GDM1 (cell line): ENCODE measurements around the gene S1PR1.
"Not testable (repeated sequence)": the region's sequence is repeated elsewhere in the genome, so short reads cannot be mapped to it uniquely, and the experiment has no call there.

Experiments
- DNase-seq: peaks from one replicate; lab custom pipeline; 2025; lab: John Stamatoyannopoulos, UW

Gene S1PR1

DNA sequence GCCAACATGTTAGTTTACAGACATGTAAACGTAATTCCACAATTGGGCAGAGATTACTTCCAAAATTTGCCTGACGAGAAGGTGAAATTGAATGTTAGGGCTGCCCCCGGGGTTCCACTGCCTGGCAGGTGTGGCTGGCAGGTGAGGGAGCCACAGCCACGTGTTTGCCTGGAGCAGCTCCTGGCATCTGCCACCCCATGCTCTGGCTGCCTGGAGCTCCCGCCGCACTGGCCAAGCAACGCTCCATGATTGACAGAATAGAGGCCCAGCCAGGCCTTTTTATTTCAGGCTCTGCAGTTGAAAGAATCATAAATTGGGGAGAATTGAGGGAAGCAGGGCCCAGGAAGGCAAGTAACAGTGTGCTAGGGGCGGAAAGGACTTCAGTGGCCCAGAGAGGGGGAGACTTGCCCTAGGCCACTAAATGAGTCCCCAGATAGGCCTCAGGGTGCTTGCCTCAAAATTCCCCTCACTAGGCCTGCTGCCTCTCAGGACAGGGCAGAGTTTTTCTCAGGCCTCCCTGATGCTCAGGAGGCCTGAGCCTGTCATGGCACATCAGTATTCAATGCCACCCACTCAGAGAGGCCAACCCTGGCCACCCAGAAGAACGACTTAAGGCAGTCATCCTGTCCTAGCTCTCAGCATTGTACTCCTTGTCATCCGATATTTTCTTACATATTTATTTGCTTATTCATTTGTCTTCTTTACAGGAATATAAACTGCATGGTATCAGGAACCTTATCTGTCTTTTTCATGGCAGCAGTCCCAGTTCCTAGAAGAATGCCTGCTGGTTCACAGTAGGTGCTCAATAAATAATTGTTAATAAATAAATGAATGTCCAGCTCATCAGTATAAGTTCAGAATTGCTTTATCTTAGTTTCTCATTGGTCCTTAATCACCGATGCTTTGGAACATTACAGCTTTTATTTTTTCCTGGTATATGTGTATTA lies 16.6 kb upstream of the S1PR1 start:
- no peak for DNase-seq

DNA sequence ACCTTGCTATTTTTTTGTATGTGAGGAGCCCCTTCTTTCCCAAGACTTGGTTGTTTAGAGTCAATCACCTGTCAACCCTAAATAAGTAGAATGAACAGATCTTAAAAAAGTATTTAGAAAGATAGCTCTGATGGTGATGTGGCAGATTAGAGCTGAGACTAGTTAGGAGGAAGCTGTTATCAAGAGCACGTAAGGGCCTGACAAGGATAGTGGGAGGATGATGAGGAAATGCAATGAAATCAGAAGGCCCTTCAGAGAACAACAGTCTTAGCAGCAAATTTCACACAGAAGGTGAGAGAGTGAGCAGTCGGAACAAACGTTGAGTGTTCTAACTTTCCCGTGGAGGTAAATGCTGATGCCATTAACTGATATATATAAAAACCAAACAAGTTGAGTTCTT lies 15.9 kb upstream of the S1PR1 start:
- no peak for DNase-seq

DNA sequence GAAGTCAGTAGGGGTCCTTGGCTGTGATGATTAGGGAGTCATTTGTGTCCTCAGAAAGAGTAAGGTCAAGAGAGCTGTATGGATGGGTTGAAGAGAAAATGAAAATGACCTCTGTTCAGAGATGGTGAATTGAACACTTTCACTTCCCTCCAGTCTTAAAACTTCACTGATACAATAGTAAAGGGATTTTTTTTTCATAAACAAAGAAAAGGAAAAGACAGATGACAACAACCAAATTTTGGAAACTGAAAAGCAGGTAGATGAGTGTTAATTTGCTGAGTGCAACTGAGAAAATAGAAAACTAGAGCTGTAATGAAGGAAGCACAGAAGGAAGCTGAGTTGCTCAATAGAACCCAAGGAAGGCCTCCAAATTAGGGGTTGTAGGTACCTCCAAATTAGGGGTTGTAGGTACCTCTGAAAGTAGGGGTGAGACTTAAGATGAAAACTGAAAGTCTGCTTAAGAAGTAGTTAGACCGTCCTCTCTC lies 14.8 kb upstream of the S1PR1 start:
- no peak for DNase-seq

DNA sequence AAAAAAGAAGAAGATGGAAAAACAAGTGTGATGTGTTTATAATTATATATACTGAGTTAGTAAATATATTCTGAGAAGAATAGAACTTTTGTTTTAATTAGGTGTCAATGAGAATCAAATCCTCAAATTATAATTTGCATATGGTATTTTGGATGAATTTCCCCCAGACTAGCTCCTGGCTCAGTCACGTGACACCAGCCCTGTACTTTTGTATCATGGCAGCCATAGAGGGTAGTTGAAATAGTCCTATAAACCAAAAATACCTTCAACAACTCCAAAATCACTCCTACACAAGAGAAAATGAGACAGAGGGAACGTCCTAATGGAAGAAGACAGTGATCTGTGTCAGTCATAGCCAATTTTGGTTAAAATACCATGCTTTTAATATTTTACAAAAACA lies 9.0 kb upstream of the S1PR1 start:
- DNase-seq: no peak

DNA sequence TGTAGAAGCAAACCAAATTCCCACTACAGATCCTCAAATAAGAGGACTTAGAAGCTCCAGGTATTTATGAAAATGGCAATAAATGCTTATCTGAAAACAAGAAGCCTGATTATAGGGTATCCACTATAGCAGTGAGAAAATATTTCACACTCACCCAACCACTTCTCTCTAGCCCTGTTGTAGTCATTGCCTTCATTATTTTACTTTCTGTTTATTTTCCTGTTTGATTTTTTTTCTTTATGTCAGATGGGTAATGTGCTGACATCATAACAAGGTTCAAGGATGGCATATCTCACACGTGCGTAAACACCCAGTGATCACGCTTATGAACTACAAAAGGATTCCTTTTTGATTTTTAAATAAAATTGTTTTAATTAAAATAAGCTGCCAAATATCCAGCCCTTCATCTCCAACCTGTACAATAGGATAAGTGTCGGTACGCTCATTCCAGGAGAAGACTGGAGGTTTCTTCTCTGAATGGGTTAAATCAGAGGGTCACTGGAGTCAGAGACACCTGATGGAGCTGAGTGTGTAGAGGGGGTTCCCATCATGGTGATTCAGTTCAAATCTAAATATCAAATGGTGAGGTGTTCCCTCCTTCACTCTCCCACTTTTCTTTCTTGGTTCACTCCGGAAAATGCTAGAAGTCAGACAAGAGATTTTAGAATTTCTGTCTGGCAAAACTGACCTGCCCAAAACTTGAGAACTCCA lies 8.2 kb upstream of the S1PR1 start:
- no peak for DNase-seq

DNA sequence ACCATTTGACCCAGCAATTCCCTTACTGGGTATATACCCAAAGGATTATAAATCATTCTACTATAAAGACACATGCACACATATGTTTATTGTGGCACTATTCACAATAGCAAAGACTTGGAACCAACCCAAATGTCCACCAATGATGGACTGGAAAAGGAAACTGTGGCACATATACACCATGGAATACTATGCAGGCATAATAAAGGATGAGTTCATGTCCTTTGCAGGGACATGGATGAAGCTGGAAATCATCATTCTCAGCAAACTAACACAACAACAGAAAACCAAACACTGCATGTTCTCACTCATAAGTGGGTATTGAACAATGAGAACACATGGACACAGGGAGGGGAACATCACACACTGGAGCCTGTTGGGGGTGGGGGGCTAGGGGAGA lies 4.6 kb upstream of the S1PR1 start:
- not testable (repeated sequence) for DNase-seq

DNA sequence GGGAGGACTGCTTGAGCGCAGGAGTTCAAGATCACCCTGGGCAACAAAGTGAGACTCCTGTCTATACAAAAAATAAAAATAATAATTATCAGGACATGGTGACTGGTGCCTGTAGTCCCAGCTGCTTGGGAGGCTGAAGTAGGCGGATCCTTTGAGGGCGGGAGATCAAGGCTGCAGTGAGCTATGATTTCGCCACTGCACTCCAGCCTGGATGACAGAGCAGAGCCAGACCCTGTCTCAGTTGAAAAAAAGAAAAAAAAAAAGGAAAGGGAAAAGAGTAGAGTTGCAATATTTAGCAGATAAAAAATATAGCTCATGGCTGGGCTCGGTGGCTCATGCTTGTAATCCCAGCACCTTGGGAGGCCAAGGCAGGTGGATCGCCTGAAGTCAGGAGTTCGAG lies 3.3 kb upstream of the S1PR1 start:
- no peak for DNase-seq

DNA sequence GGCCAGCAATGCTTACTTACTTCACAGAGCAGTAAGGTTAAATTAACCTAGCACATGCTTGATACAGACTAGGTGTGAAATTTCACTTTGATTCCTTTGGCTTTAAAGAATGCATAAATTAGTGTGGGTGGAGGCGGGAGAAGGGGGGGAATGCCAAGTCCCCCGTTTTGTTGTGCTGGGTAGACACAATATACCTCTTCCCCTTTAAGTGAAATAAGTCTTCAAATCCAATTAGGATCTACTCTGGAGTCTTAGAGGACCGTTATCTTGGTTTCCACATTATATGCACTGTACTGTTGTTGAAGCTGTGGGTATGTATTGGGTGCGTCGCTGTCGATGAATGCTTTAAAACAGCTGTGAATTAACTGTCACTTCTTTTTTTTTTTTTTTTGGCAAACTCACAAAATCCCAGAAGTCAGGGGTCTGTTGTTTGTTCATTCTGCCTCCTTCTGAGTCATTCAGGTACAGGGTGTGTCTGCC lies 1.6 kb upstream of the S1PR1 start:
- no peak for DNase-seq

DNA sequence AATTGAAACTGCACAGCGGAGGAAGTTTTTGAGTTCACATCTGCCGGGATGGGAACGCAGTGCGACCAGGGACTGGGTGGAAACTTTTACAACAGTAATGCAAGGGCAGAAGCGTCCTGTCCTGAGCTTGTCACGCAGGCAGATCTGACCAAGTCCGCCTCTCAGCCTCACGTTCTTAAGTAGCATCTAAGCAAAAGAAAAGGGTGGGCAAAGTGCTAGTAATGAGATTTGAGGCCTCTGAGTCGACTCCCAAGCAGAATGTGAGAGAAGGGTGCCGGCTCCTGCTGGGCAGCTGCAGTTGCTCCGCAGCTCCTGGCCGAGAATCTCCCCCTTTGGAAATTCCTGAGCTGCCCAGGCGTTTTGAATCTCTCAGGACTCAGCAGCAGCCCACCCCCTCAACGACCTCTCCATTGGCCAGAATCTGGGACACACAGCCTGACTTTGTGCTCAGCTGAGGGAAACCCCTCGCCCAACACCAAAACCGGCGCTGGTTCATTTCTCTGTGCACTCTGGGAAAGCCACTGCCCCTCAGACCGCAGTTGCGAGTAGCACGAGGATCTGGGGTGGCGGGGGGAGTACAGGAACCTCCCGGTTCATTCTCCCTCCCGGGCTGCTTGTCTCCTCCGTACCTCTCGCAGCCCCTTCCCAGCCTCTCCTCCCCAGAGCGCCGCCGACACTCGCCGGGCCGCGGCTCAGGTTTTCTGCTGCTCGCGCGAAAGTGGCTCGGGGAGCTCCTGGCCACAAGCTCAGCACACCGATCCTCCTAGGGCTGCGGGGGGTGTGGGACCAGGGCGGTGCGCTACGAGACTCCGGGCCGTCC lies 913 bp upstream of the S1PR1 start:
- DNase-seq: no peak

DNA sequence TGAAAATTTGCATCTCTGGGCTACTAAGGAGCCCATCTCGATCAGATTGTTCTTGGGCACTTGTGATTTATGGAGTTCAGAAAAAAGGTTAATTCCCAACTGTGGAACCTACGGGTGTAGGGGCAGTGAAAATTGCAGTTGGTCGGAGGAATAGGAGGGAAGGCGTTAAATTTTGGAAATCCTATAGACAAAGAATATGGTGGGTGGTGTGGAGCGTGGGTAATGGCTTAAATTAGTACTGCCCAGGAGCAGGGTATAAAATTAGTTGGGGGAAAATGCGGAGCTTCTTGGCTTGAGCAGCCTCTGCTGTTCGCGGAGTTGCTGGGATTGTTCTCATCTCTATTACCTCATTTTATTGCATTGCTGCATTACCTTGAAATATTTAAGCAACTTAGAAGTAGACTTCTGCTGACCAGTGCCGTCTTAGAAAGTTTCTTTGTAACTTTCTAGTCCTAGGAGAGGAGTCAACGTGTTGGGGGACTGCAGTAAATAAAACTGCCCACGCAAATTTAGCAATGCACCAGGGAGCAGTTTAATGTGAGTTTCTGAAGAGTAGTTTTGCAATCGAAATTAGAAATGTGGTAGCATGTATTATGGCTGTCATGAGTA lies 514 bp downstream of the S1PR1 start:
- DNase-seq: peak; percentile 5

DNA sequence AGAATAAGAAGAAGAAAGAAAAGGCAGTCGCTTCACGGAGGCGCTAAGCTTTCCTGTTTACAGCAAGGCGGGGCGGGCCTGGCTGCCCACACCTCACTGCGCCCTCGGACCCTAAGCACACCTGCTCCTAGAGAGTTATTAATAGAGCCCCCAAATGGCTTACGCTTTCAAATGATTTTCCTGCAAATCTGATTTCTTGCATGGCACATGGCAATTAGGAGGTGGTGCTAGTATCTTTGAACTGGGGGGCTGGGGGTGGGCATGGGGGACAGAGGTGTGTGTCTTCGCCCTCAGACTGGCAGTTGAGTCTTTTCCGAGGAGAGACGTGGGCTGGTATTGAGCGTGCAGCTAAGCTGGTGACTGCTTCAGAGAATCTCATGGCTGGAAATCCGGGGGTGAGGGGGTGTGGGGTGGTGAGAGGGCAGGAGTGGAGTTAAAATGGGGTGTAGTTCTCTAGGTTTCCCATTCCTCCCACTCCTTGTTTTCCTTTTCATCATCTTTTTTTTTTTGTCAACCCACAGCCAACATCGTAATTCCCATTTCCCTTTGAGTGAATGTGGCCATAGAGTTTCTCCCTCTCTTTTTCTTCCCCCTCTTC lies 1.3 kb downstream of the S1PR1 start:
- no peak for DNase-seq

DNA sequence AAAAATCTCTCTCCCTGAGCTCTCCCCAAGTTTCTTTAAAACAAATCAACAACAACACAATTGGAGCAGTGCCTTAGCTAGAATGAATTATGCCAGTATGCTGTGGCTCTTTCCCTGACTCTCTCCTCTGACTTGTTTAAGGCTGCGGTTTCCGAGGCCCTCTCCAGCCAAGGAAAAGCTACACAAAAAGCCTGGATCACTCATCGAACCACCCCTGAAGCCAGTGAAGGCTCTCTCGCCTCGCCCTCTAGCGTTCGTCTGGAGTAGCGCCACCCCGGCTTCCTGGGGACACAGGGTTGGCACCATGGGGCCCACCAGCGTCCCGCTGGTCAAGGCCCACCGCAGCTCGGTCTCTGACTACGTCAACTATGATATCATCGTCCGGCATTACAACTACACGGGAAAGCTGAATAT lies 1.9 kb downstream of the S1PR1 start:
- peak; percentile 43 for DNase-seq

DNA sequence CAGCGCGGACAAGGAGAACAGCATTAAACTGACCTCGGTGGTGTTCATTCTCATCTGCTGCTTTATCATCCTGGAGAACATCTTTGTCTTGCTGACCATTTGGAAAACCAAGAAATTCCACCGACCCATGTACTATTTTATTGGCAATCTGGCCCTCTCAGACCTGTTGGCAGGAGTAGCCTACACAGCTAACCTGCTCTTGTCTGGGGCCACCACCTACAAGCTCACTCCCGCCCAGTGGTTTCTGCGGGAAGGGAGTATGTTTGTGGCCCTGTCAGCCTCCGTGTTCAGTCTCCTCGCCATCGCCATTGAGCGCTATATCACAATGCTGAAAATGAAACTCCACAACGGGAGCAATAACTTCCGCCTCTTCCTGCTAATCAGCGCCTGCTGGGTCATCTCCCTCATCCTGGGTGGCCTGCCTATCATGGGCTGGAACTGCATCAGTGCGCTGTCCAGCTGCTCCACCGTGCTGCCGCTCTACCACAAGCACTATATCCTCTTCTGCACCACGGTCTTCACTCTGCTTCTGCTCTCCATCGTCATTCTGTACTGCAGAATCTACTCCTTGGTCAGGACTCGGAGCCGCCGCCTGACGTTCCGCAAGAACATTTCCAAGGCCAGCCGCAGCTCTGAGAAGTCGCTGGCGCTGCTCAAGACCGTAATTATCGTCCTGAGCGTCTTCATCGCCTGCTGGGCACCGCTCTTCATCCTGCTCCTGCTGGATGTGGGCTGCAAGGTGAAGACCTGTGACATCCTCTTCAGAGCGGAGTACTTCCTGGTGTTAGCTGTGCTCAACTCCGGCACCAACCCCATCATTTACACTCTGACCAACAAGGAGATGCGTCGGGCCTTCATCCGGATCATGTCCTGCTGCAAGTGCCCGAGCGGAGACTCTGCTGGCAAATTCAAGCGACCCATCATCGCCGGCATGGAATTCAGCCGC lies 2.5 kb downstream of the S1PR1 start:
- no peak for DNase-seq

DNA sequence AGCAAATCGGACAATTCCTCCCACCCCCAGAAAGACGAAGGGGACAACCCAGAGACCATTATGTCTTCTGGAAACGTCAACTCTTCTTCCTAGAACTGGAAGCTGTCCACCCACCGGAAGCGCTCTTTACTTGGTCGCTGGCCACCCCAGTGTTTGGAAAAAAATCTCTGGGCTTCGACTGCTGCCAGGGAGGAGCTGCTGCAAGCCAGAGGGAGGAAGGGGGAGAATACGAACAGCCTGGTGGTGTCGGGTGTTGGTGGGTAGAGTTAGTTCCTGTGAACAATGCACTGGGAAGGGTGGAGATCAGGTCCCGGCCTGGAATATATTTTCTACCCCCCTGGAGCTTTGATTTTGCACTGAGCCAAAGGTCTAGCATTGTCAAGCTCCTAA lies 3.2 kb downstream of the S1PR1 start:
- no peak for DNase-seq

DNA sequence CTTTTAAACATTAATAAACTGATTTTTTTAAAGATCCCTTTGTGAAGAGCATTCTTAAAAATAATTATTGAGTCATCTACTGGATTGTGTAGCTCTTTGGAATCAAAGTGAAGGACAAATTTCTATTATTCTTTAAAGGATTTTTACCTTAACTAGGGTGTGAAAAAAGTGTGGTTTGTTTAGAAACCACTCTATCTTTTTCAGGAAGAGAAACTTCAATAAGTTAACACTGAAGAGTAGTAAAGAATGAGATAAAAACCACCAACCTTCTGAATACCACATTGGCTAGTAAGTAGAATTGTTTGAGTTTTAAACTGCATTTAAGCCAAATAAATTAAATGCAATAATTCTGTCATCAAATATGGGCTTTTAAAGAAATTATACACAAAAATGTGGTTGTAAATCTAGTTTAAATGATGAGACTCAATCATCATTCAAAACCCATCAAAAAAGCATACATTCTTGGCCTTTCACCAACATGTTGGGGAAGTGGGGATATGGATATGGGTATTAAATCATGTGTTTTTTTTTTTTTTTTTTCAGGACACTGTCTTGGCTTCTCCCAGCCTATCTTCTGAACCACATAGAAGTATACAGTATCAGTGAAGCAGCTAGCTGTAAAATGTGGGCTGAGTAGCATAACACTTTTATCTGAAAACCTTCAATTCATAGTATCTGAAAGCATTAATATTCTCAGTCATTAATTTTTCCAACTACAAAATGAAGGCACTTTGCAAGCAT lies 4.8 kb downstream of the S1PR1 start:
- DNase-seq: no peak

DNA sequence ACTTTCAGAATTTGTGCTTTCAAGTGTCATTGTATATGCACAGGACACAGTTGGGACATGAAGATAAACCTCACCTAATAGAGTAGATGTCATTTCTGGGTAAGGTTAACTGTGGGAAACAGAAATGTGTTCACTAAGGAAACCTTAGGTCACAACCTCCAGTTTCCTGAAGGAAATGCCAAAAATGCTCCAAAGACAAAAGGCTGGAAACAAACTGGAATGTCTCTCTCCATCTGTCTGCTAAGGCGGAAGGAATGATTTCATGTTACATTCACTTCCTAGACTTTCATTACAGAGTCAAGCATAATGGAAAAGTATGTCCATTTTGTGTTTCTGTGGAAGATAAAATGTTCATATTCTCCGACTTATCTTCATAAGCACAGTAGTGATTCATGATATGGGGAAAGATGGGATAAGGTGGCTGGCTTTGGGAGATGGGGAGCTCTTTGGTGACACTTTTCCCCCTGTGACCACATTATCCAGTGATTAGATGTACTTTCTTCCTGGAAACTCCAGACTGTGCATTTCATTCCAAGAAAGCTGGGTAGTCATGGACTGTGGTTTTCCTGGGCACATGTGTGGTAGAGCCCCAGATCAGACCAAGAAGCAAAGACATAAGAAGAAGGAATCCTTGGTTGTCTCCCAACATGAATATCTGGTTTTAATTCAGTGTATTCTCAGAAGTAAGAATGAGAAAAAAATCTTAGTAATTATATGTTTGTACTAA lies 5.7 kb downstream of the S1PR1 start:
- DNase-seq: no peak

DNA sequence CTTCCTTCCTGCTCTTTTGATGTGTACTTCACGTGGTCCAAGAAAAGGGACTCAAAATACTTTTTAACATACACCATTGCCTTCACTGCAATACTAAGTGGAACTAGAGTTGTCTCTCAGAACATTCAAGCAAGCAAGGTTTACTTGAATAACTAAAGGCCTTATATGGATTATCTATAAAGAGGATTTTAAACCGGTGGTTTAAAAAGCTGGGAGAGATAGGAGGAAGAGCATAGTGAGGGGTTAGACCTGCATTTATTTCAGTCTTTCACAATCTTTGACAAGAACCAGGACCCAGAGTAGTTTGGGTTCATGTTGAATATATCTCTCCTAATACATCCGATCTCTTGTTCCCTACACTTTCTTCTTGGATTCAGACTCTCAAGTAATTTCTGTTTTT lies 6.9 kb downstream of the S1PR1 start:
- DNase-seq: no peak

DNA sequence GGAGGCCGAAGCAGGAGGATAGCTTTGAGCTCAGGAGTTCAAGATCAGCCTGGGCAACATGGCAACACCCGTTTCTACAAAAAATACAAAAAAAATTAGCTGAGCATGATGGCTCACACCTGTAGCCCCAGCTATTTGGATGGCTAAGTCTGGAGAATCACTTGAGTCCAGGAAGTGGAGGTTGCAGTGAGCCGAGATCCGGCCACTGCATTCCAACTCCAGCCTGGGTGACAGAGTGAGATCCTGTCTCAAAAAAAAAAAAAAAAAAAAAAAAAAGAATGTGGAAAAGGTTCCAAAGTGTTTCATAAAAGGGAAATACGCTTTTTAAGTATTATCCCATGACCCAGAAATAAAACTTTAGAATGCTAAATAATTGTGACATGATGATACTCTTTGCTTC lies 8.0 kb downstream of the S1PR1 start:
- DNase-seq: no peak
